IPS DF 4.7 (cell line): ENCODE results near the gene CLCN2.

ENCODE experiments used
- DNase-seq: peaks from one replicate; pipeline ENCODE4 v3.0.0-alpha.2; 2013; ENCODE audit warnings: low spot score; ENCODE audit errors: extremely low read depth

Gene CLCN2

GRCh38 chr3:184296616-184297015, 64.8 kb downstream of the CLCN2 start:
- DNase-seq: no peak
